Pancreas (tissue), 10 donors: ENCODE results near the gene LIMA1. TPM values are rescaled to one million over a fixed set of nuclear protein-coding genes. Genes with fewer than 3 reads are reported as not detected.

Source experiments
- ATAC-seq, 4 donors: fragments of 200-7000 bp; cut with Tn5 transposase; one replicate each; pipeline versions ENCODE4 v1.8.0 to v1.9.1; 2020; ENCODE audit warnings: mild to moderate bottlenecking in 4 of 4, moderate library complexity in 4 of 4
- DNase-seq, 6 donors: peaks; one replicate each; pipeline ENCODE4 v3.0.0-alpha.2; 2020
- FAIRE-seq: peaks from 2 replicates; lab custom pipeline; 2012; peaks lifted over from hg19 to GRCh38; lab: Jason Lieb, UNC
- H3K27ac ChIP-seq, 4 donors: fragments of 200-600 bp; sonication (generic); 1 replicate in 3 of 4; 2 replicates in 1 of 4; pipeline versions ENCODE4 v1.5.0 to v1.8.0; 2020
- H3K27me3 ChIP-seq, 4 donors: fragments of 200-600 bp; one replicate each; pipeline ENCODE4 v1.8.0; 2021
- H3K36me3 ChIP-seq, 3 donors: fragments of 200-600 bp; sonication (generic) in 1 of 3; one replicate each; pipeline versions ENCODE4 v1.5.0 to v1.8.0; 2020 to 2021
- H3K4me1 ChIP-seq, 3 donors: fragments of 200-600 bp; one replicate each; pipeline ENCODE4 v1.8.0; 2021
- H3K4me3 ChIP-seq, 4 donors: fragments of 200-600 bp; sonication (generic) in 2 of 4; one replicate each; pipeline versions ENCODE4 v1.5.0 to v1.8.0; 2020 to 2021
- H3K9me3 ChIP-seq, 4 donors: fragments of 200-600 bp; one replicate each; pipeline ENCODE4 v1.8.0; 2021
- WGBS, 2 donors: extraction: QIAGEN DNeasy Blood & Tissue Kit; methylation state at CpG; one replicate each; pipeline ENCODE4 v1.1.7; 2013; 5-methylcytosine and 5-hydroxymethylcytosine counted together
- intact Hi-C, 3 donors: fragments of 100-400 bp; cut with DNase I; formaldehyde crosslinking; loops; one replicate each; pipeline versions ENCODE4 v1.11.1 to v1.14.2; 2022
- polyA plus RNA-seq, 2 donors: library from polyadenylated mRNA; stranded (reverse); fragments of 200-250 nt; gene quantifications; one replicate each; pipeline ENCODE4 v1.2.3, GENCODE V29; 2013
- total RNA-seq, 6 donors: library from RNA; stranded (reverse); fragmentation: NEBNext Ultra II Directional in 4 of 6; extraction: Animal tissue kit (Norgen Biotek cat#: 25700) in 4 of 6; gene quantifications; one replicate each; pipeline versions ENCODE4 v1.2.1 to v1.2.4, GENCODE V29; 2021 to 2023
- TF ChIP-seq, protein P1 (sequence below), 4 donors: fragments of 200-600 bp; sonication (generic) in 3 of 4; IDR thresholded peaks; one replicate each; pipeline versions ENCODE4 v1.5.0 to v1.8.0; 2021; ENCODE audit warnings: antibody characterized with exemption in 4 of 4
- donor health status: healthy with polysubstance abuse.
- donor health status: DM: no; HTN: no; CAD: no; lungs with moderate emphysema.
- donor health status: DM: no; HTN: no; CAD: no.
- donor health status: control.
- donor health status: control.
- donor health status: Bipolar disorder and iron deficiency.
- donor health status: DM: yes; HTN: yes; CAD: no.
- donor health status: DM: no; HTN: no; CAD: no.
- donor health status: DM: no; HTN: no; CAD: no.
- donor health status: DM: yes; HTN: yes; CAD: no.

Gene LIMA1
- total and polyA plus RNA-seq, 8 donors, result 17.6 to 50.3 (median 25.1) TPM

DNA sequence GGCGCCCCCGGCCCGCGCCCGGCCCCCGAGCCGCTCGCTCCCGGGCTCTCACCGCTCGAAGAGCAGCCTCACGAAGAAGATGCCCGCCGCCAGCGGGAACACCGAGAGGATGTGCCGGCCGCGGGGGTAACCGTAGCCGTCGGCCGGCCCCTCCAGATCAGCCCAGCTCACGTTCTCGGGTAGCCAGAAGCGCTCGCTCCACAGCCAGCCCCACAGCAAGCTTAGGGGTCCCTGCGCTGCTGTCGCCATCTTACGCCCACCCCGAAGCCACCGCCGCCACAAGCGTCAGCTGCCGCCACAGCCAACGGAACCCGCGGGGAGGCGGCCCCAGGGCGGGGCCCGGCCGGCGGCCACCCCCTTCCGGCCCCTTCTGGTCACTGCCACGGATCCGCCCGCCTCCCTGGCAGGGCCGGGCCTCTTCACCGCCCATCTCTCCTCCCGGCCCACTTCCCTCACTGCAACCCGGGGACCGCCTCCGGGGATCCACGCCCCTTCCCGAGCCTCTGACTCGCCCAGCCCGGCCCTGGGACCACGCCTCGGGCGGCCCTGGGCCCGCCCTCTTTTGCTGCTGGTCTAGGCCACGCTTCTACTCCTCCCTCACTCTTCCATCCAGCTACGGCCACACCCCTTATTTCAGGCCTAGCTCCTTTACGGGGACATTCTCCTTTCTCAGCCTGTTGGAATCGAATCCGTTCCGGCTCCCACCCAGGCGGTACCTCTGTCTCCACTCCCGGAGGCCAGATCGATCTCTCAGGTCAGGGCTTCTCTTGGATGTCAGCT, 116.1 kb downstream of the LIMA1 start, which contains the start of gene CERS5:
Gene CERS5 (minus strand): TSS at position 321 of the 780 bp plus-strand sequence. CDS start 72 bp downstream, at position 249.
- H3K9me3 ChIP-seq, result no peaks in the 10 kb centered on the region
- ATAC-seq (peak; percentile 99 to 100 (median 99)), FAIRE-seq (peak; percentile 41), DNase-seq (peak; percentile 95 to 99 (median 99))
- no peaks in the 10 kb centered on the region for H3K27me3 ChIP-seq
- no peaks in the 10 kb centered on the region for H3K36me3 ChIP-seq
- H3K27ac ChIP-seq, result peak within 1 kb of the TSS; percentile 65 to 87 (median 81)
- intact Hi-C loops, result no loop called here
- 0 to 1% methylated on average over 54 to 70 of the region's 70 CpGs for WGBS, 2 donors
- peaks cover 0 to 8% (median 0%) of the 10 kb centered on the region in 3 donors for H3K4me1 ChIP-seq
- H3K4me3 ChIP-seq, result peak within 1 kb of the TSS; percentile 70 to 99 (median 92)
- TF ChIP-seq, protein P1, sequence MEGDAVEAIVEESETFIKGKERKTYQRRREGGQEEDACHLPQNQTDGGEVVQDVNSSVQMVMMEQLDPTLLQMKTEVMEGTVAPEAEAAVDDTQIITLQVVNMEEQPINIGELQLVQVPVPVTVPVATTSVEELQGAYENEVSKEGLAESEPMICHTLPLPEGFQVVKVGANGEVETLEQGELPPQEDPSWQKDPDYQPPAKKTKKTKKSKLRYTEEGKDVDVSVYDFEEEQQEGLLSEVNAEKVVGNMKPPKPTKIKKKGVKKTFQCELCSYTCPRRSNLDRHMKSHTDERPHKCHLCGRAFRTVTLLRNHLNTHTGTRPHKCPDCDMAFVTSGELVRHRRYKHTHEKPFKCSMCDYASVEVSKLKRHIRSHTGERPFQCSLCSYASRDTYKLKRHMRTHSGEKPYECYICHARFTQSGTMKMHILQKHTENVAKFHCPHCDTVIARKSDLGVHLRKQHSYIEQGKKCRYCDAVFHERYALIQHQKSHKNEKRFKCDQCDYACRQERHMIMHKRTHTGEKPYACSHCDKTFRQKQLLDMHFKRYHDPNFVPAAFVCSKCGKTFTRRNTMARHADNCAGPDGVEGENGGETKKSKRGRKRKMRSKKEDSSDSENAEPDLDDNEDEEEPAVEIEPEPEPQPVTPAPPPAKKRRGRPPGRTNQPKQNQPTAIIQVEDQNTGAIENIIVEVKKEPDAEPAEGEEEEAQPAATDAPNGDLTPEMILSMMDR (IDR thresholded peaks at IDR 0.05), result peak in 3 of 4 donors; percentile 29 to 32 (median 31)

DNA sequence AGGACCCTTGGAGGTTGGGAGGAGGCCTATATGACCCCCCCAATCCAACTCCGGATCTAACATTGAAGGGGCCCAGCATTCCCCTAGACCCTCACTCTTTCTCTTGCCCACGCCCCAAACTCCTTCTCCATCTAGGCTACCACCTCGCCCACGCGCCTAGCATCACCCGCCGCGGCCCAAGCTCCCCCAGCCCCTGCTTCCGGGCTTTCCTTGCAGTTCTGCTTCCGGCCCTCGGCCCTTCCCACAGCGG, 116.6 kb downstream of the LIMA1 start:
- ATAC-seq (peak in 2 of 4 donors; percentile 25 to 37), DNase-seq (peak in 2 of 6 donors; percentile 25 to 40), FAIRE-seq (no peak)
- Histone ChIP-seq H3K27me3 (no peaks in the 10 kb centered on the region), H3K27ac (peak overlapping the region; percentile 65 to 87 (median 81)), H3K4me1 (peaks cover 0 to 8% (median 0%) of the 10 kb centered on the region in 3 donors), H3K4me3 (peak overlapping the region; percentile 70 to 99 (median 92)), H3K9me3 (no peaks in the 10 kb centered on the region), H3K36me3 (no peaks in the 10 kb centered on the region)
- intact Hi-C loops, result no loop called here
- 0% methylated on average over 12 of the region's 12 CpGs for WGBS, 2 donors
- TF ChIP-seq, protein P1 (IDR thresholded peaks at IDR 0.05), result no peak

DNA sequence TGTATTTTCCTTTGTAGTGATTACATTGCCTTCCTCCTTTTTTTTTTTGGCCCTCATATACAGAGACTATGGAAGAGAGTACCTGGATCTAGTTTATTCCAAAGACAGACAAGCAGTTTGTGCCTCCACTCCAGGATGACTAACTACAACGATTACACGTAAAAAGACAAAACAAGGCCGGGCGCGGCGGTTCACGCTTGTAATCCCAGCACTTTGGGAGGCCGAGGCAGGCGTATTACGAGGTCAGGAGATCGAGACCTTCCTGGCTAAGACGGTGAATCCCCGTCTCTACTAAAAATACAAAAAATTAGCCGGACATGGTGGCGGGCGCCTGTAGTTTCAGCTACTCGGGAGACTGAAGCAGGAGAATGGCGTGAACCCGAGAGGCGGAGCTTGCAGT, 118.4 kb downstream of the LIMA1 start:
- H3K27me3 ChIP-seq, result no peaks in the 10 kb centered on the region
- FAIRE-seq, result no peak
- WGBS, 2 donors, result 95% methylated on average over 20 of the region's 20 CpGs
- H3K27ac ChIP-seq, result no peak overlapping the region
- DNase-seq, result no peak
- H3K9me3 ChIP-seq, result no peaks in the 10 kb centered on the region
- no peaks in the 10 kb centered on the region for H3K36me3 ChIP-seq
- TF ChIP-seq, protein P1 (IDR thresholded peaks at IDR 0.05), result no peak
- intact Hi-C loops, result no loop called here
- no peak for ATAC-seq
- peaks cover 0 to 8% (median 0%) of the 10 kb centered on the region in 3 donors for H3K4me1 ChIP-seq
- no peak overlapping the region for H3K4me3 ChIP-seq

DNA sequence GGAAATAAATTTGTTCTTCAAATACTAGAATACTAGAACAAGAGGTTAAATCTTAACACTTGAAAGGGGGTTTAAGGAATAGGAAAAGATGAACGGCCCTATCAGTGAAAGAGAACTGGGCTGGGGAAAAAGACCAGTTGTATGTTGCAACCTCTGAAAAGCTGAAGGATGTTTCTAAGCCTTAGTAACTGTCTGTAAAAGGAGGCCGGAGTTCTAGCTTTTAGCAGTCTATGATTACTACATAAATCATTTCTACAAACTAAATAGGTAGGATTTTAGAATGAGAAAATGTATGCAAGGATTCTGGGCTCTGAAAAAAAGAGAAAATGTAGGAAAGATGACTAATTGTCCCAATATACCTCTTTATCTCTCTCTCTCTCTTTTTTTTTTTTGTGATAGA, 121.1 kb downstream of the LIMA1 start:
- no peaks in the 10 kb centered on the region for H3K9me3 ChIP-seq
- TF ChIP-seq, protein P1 (IDR thresholded peaks at IDR 0.05), result no peak
- 74 to 79% methylated on average over 2 of the region's 2 CpGs for WGBS, 2 donors
- H3K27me3 ChIP-seq, result no peaks in the 10 kb centered on the region
- ATAC-seq (no peak), DNase-seq (no peak), FAIRE-seq (no peak)
- H3K4me3 ChIP-seq, result no peak overlapping the region
- H3K27ac ChIP-seq, result no peak overlapping the region
- intact Hi-C loops, result no loop called here
- peaks cover 0 to 8% (median 0%) of the 10 kb centered on the region in 3 donors for H3K4me1 ChIP-seq
- H3K36me3 ChIP-seq, result no peaks in the 10 kb centered on the region

DNA sequence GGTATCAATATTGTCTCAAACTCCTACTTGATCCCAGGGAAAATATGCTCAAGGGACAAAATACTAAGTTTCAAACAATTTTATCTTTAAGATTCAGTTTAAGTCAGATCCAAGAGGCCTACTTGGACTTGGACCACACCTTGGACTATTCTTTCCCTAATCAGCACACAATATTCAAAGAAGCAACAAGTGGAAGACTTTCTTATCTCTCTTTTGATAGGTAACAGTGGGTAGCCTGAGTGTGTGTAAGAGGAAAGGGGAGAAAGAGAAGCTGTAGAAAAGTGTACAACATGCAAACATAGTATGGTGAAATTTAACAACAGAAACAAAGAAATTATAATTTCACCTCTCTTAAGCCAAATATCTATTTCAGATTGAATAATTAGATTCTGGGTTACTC, 122.7 kb downstream of the LIMA1 start:
- DNase-seq (no peak), ATAC-seq (no peak), FAIRE-seq (no peak)
- intact Hi-C loops, result no loop called here
- Histone ChIP-seq H3K4me1 (no peaks in the 10 kb centered on the region), H3K36me3 (no peaks in the 10 kb centered on the region), H3K9me3 (no peaks in the 10 kb centered on the region), H3K4me3 (no peak overlapping the region), H3K27ac (no peak overlapping the region), H3K27me3 (no peaks in the 10 kb centered on the region)
- TF ChIP-seq, protein P1 (IDR thresholded peaks at IDR 0.05), result no peak
